Natural killer cell treated with Interleukin-12 subunit alpha and Interleukin-12 subunit beta and Interleukin-15 and Interleukin-18, amount 100 ng/mL, for 72 hours (primary cell): ENCODE measurements around the gene DCTN4. TPM values are rescaled to one million over a fixed set of nuclear protein-coding genes. Genes with fewer than 3 reads are reported as not detected.
"Not testable (repeated sequence)": the region's sequence is repeated elsewhere in the genome, so short reads cannot be mapped to it uniquely, and the experiment has no call there.

ENCODE experiments used
- ATAC-seq, 2 donors: fragments of 150-1000 bp; cut with Tn5 transposase in 1 of 2; sonication (Bioruptor Pico), chemical (Tn5 transposase) in 1 of 2; 2 replicates each; pipeline ENCODE4 v1.10.0; 2021
- DNase-seq: peaks from one replicate; pipeline ENCODE4 v3.0.0; 2022; ENCODE audit warnings: low spot score
- H3K27ac Mint-ChIP-seq, 2 donors: 1 replicate in 1 of 2; 2 replicates in 1 of 2; pipeline ENCODE4 v1.8.0; 2022; ENCODE audit warnings: mixed read lengths in 2 of 2, mild to moderate bottlenecking in 1 of 2, moderate library complexity in 1 of 2
- H3K27me3 Mint-ChIP-seq, 2 donors: 1 replicate in 1 of 2; 2 replicates in 1 of 2; pipeline ENCODE4 v1.8.0; 2022; ENCODE audit warnings: mixed read lengths in 2 of 2
- H3K36me3 Mint-ChIP-seq: one replicate; pipeline ENCODE4 v1.8.0; 2022; ENCODE audit warnings: mixed read lengths
- H3K4me1 Mint-ChIP-seq, 2 donors: 1 replicate in 1 of 2; 2 replicates in 1 of 2; pipeline ENCODE4 v1.8.0; 2022; ENCODE audit warnings: low read depth in 2 of 2, mixed read lengths in 2 of 2, mild to moderate bottlenecking in 1 of 2
- H3K4me3 Mint-ChIP-seq: one replicate; pipeline ENCODE4 v1.8.0; 2022; ENCODE audit warnings: mixed read lengths
- H3K9me3 Mint-ChIP-seq: 2 replicates; pipeline ENCODE4 v1.8.0; 2022; ENCODE audit warnings: mixed read lengths
- total RNA-seq, 2 donors: library from RNA; stranded (reverse); gene quantifications; one replicate each; pipeline ENCODE4 v1.2.3, GENCODE V29; 2022

Gene DCTN4
- 10 to 100 TPM; 54.1 to 68.8 TPM for total RNA-seq

- Mint-ChIP-seq H3K4me3 (no peak within 1 kb of the TSS), H3K27ac (no peak within 1 kb of the TSS), H3K36me3 (peaks cover 17% of the 10 kb centered on the region), H3K9me3 (no peaks in the 10 kb centered on the region), H3K27me3 (peaks cover 0 to 6% of the 10 kb centered on the region in 2 donors), H3K4me1 (peaks cover 42 to 49% of the 10 kb centered on the region in 2 donors)
- peak; percentile 97 for DNase-seq
- ATAC-seq: peak; percentile 96 to 97
Measured at GRCh38 chr5:150758531-150759333, at the start of gene DCTN4. Gene DCTN4 (minus strand): TSS chr5:150759017. CDS start chr5:150758993, 24 bp downstream.

DNA sequence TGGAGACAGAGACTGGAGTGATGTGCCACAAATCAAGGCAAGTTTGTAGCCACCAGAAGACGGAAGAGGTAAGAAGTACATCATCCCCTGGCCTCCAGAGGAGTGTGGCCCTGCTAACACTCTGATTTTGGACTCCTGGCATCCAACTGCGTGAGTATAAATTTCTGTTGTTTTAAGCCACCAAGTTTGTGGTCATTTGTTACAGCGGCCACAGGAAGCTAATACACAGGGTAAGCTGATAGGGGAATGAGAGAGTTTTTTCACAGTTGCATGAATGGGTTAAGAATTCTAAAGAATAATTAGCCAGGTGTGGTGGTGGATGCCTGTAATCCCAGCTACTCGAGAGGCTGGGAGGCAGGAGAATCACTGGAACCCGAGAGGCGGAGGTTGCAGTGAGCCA lies 45.6 kb upstream of the DCTN4 start:
- Mint-ChIP-seq H3K4me3 (no peak overlapping the region), H3K9me3 (peaks cover 3% of the 10 kb centered on the region), H3K36me3 (peaks cover 7% of the 10 kb centered on the region), H3K27me3 (peaks cover 8 to 11% of the 10 kb centered on the region in 2 donors), H3K27ac (no peak overlapping the region), H3K4me1 (peaks cover 0 to 9% of the 10 kb centered on the region in 2 donors)
- DNase-seq (no peak), ATAC-seq (no peak)

DNA sequence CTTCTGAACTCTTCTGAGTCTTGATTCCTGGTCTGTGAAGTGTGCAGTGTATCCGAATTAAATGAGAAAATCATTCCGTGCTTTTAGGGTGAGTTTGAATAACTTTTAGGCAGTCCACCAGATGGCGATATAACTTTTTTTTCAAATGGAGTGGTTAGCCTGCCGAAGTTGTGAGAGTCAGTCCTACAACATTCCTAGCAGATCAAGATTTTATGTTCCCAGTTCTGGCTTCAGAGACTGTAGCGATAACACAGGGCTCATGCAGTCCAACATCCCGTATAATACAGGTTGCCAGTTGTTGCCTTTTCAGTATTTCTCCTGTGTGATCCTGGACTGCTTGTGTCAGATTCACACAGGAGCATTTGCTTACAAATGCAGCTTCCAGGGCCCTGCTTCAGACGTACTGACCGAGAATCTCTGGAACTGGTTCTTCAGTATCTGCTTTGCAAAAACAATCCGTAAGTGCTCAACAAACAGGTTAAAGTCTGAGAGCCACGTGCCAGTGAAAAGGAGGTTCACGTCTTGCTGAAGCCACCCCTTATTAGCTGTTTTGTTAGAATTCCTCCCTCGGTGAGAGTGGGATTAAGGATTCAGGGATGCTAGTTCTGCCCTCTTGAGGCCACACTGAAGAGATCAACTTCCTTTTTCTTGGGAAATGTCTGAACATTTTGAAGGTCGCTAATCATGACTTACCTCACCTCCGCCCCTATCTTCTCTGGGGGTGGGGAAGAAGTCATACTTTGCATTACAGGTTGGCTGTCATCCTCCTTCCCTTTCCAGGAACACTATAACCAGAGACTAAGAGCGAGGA lies 42.5 kb upstream of the DCTN4 start:
- Mint-ChIP-seq H3K36me3 (peaks cover 20% of the 10 kb centered on the region), H3K4me1 (peaks cover 0 to 17% of the 10 kb centered on the region in 2 donors), H3K27ac (peak overlapping the region in 1 of 2 donors; percentile 47), H3K4me3 (no peak overlapping the region), H3K27me3 (peaks cover 7 to 8% of the 10 kb centered on the region in 2 donors), H3K9me3 (peaks cover 3% of the 10 kb centered on the region)
- ATAC-seq (peak in 1 of 2 donors; percentile 43), DNase-seq (peak; percentile 61)

DNA sequence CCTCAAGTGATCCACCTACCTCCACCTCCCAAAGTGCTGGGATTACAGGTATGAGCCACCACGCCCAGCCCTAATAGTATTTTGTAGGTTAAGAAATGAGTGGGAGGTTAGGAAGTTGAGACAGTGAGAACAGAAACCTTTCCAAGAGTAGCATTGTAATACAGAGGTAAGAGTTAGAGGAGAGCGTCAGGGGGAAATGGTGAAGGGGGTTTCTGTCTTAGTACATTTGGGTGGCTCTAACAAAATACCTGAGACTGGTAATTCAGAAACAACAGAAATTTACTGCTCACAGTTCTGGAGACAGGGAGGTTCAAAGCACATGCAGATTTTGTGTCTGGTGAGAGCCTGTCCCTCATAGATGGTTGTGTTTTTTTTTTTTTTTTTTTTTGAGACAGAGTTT lies 38.6 kb upstream of the DCTN4 start:
- H3K9me3 Mint-ChIP-seq: peaks cover 4% of the 10 kb centered on the region
- no peak for ATAC-seq

DNA sequence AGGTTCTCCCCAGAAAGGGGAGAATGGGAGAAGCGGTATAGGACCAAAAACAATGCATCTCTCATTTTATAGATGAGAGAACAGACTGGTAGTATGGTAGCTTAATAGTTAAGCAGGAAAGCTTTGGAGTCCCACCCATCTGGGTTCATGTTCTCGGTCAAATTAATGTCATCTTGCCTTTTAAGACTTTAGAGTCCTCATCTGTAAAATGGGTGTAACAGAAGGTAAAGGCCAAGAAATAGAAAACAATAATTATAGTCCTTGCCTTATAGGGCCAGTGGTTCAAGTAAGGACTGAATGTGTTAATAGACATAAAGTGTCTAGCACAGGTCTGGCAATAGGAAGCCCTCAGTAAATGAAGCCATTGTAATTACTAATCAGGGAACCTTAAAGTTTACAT lies 36.1 kb upstream of the DCTN4 start:
- no peak for ATAC-seq
- Mint-ChIP-seq H3K4me1 (peaks cover 16 to 42% of the 10 kb centered on the region in 2 donors), H3K27ac (no peak overlapping the region), H3K27me3 (no peaks in the 10 kb centered on the region), H3K4me3 (no peak overlapping the region), H3K9me3 (peaks cover 4% of the 10 kb centered on the region), H3K36me3 (peaks cover 23% of the 10 kb centered on the region)
- DNase-seq: no peak

More for the DNA sequence above, 38.6 kb upstream of the DCTN4 start:
- H3K36me3 Mint-ChIP-seq: peaks cover 23% of the 10 kb centered on the region
- no peak overlapping the region for H3K27ac Mint-ChIP-seq
- H3K4me1 Mint-ChIP-seq: peaks cover 0 to 31% of the 10 kb centered on the region in 2 donors
- no peaks in the 10 kb centered on the region for H3K27me3 Mint-ChIP-seq
- DNase-seq: no peak
- no peak overlapping the region for H3K4me3 Mint-ChIP-seq

DNA sequence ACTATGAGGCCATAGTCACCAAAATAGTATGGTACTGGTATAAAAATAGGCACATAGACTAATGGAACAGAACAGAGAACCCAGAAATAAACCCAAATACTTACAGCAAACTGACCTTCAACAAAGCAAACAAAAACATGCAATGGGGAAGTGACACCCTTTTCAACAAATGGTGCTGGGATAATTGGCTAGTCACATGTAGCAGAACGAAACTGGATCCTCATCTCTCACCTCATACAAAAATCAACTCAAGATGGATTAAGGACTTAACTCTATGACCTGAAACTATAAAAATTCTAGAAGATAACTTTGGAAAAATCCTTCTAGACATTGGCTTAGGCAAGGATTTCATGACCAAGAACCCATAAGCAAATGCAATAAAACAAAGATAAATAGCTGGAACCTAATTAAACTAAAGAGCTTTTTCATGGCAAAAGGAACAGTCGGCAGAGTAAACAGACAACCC lies 34.6 kb upstream of the DCTN4 start:
- Mint-ChIP-seq H3K27ac (peak overlapping the region in 1 of 2 donors; percentile 15), H3K4me1 (peaks cover 30 to 56% of the 10 kb centered on the region in 2 donors), H3K36me3 (peaks cover 23% of the 10 kb centered on the region)
- not testable (repeated sequence) for H3K9me3 Mint-ChIP-seq, DNase-seq, H3K4me3 Mint-ChIP-seq, H3K27me3 Mint-ChIP-seq, ATAC-seq

DNA sequence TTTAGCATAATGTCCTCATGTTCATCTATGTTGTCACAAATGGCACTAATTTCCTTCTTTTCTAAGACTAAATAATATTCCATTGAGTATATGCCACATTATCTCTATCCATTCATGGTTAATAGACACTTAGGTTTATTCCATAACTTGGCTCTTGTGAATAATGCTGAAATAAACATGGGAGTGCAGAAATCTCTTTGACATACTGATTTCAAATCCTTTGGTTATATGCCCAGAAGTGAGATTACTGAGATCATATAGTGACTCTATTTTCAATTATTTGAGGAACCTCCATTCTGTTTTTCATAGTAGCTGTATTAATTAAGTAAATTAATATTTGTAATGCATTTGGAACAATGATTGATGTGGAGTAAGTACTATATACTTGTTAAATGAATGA lies 32.7 kb upstream of the DCTN4 start:
- Mint-ChIP-seq H3K4me1 (peaks cover 41 to 56% of the 10 kb centered on the region in 2 donors), H3K27me3 (no peaks in the 10 kb centered on the region), H3K36me3 (peaks cover 12% of the 10 kb centered on the region), H3K4me3 (peak overlapping the region; percentile 43), H3K9me3 (peaks cover 4% of the 10 kb centered on the region), H3K27ac (peak overlapping the region; percentile 89 to 98)
- DNase-seq (no peak), ATAC-seq (no peak)

DNA sequence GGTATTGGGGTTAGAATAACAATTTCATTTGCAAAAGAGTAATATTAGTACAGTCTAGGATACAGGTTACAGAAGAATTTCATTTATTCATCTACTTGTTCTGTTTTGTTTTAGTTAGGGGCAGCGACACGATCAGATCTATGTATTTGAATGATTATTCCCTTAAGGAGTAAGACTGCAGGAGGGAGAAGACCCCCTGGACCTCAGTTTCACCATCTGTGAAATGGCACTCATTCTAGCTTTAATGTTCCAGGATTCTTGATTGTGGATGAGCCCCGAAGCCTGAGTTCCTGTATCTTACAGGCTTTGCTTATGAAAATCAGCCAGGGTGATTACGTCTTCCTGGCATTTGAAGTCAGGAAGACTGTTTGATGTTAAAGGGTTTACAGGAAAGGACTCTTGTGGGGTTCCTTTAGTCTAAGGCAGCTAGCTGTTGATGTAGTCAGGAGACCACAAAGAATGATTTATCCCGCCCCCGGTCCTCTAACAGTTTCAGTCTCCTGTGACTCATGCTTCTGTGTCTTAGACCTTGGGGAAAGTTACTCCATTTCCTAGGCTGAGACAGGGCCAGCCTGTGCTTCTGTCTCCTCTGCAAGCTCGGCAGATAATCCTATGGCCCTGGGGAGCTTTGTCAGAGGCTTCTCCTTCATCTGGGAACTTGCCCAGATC lies 31.3 kb upstream of the DCTN4 start:
- peaks cover 4% of the 10 kb centered on the region for H3K9me3 Mint-ChIP-seq
- H3K4me3 Mint-ChIP-seq: peak overlapping the region; percentile 70
- ATAC-seq (peak; percentile 99), DNase-seq (peak; percentile 85)
- peaks cover 44 to 59% of the 10 kb centered on the region in 2 donors for H3K4me1 Mint-ChIP-seq
- peaks cover 17% of the 10 kb centered on the region for H3K36me3 Mint-ChIP-seq
- H3K27ac Mint-ChIP-seq: peak overlapping the region; percentile 89 to 98
- H3K27me3 Mint-ChIP-seq: no peaks in the 10 kb centered on the region

- H3K9me3 Mint-ChIP-seq: peaks cover 4% of the 10 kb centered on the region
Measured at GRCh38 chr5:150789450-150789849, 30.6 kb upstream of the DCTN4 start.

GRCh38 chr5:150788977-150789376 lies 30.2 kb upstream of the DCTN4 start:
- Mint-ChIP-seq H3K4me1 (peaks cover 55 to 61% of the 10 kb centered on the region in 2 donors), H3K4me3 (peak overlapping the region; percentile 70), H3K9me3 (peaks cover 4% of the 10 kb centered on the region), H3K27me3 (no peaks in the 10 kb centered on the region), H3K36me3 (peaks cover 16% of the 10 kb centered on the region), H3K27ac (peak overlapping the region; percentile 89 to 98)
- ATAC-seq (no peak), DNase-seq (no peak)

More at GRCh38 chr5:150789450-150789849, 30.6 kb upstream of the DCTN4 start:
- DNase-seq (no peak), ATAC-seq (no peak)
- H3K27ac Mint-ChIP-seq: peak overlapping the region; percentile 89 to 98
- peaks cover 17% of the 10 kb centered on the region for H3K36me3 Mint-ChIP-seq
- H3K4me3 Mint-ChIP-seq: peak overlapping the region; percentile 70
- H3K4me1 Mint-ChIP-seq: peaks cover 50 to 62% of the 10 kb centered on the region in 2 donors
- no peaks in the 10 kb centered on the region for H3K27me3 Mint-ChIP-seq

GRCh38 chr5:150787656-150788055 lies 28.8 kb upstream of the DCTN4 start:
- peak overlapping the region; percentile 89 to 90 for H3K27ac Mint-ChIP-seq

DNA sequence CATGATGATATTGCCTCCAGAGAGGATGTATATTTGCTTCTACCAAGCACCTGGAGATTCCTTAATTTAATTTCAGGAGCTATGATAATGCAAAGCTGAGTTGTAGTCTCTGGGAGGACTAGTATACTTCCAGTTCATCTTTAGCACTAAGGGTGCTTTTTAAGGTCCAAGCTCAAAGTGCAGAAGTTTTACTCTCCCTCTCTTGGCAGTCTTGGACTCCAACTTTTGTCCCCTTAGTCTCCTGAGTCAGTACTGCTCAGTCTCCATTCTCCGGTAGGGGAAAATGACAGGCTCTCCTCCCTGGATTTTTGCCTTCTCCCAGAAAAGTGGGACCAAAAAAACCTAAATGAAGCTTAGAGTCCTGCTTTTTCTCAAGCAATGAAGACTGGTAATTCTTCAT lies 28.1 kb upstream of the DCTN4 start:
- Mint-ChIP-seq H3K4me3 (peak overlapping the region; percentile 12), H3K27me3 (no peaks in the 10 kb centered on the region), H3K27ac (peak overlapping the region; percentile 89 to 90), H3K36me3 (peaks cover 6% of the 10 kb centered on the region), H3K4me1 (peaks cover 67 to 76% of the 10 kb centered on the region in 2 donors), H3K9me3 (no peaks in the 10 kb centered on the region)
- ATAC-seq (no peak), DNase-seq (no peak)

More at GRCh38 chr5:150787656-150788055, 28.8 kb upstream of the DCTN4 start:
- ATAC-seq (no peak), DNase-seq (no peak)
- Mint-ChIP-seq H3K9me3 (no peaks in the 10 kb centered on the region), H3K4me1 (peaks cover 62 to 68% of the 10 kb centered on the region in 2 donors), H3K27me3 (no peaks in the 10 kb centered on the region), H3K4me3 (no peak overlapping the region), H3K36me3 (peaks cover 6% of the 10 kb centered on the region)

DNA sequence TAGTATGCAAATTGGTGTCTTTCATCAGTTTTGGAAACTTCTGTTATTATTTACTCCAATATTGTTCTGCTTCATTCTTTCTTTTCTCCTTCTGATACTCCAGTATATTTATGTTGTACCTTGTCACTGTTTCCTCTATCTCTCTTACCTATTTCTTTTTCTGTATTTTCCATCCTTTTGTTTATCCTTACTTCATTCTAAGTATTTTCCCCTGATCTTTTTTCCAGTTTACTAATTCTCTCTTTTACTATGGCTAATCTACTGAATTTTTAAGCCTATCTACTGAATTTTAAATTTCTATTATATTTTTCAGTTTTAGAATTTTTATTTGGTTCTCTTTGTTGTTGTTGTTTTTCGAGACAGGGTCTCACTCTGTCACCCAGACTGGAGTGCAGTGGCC lies 27.1 kb upstream of the DCTN4 start:
- H3K4me3 Mint-ChIP-seq: peak overlapping the region; percentile 5
- peaks cover 6% of the 10 kb centered on the region for H3K36me3 Mint-ChIP-seq
- peaks cover 69 to 78% of the 10 kb centered on the region in 2 donors for H3K4me1 Mint-ChIP-seq
- DNase-seq (no peak), ATAC-seq (no peak)
- peak overlapping the region; percentile 89 to 90 for H3K27ac Mint-ChIP-seq
- H3K9me3 Mint-ChIP-seq: no peaks in the 10 kb centered on the region
- H3K27me3 Mint-ChIP-seq: no peaks in the 10 kb centered on the region
